HG03342 (cell line): ENCODE measurements around the gene DMGDH.
A peak's percentile ranks its signal among the peaks of the same experiment; 100 is the strongest.
"Not testable (repeated sequence)": the region's sequence is repeated elsewhere in the genome, so short reads cannot be mapped to it uniquely, and the experiment has no call there.

Experiments used
- ATAC-seq: cut with Tn5 transposase; IDR thresholded peaks from one replicate; pipeline ENCODE4 v1.9.1; 2021; ENCODE audit warnings: mild to moderate bottlenecking, moderate library complexity; ENCODE audit not compliant: unreplicated experiment

Gene DMGDH

DNA sequence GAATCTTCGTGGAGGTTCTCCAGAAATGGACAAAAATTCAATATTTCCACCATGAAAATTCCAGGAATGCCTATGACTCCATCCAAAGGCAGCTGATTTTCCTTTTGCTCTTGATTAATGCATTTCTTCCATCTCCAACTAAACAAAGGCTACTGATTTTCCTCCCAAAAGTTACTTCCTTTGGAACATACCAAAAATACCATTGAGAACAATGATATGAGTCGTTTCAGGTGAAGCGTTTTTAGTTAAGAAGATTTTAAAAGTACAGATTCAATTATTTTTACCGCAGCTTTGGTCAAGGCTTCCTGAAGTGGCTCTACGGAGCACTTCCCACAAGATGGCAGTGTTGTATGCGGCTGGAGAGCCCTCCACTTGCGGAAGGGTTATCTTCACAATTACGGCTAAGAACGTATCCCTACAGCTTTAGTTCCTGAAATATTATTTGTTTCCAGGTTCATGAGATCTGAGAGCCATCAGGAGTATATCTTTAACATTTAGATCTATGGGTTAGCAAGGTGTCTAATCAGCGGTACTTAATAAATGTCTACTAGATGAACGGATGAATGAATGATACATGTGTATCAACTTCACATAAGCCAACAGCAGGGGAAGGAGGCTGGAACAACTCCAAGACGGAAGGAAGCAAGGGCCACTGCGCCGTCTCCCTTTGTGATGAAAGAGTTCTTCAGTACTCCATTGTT is 48.5 kb downstream of the DMGDH start:
- ATAC-seq = no peak

DNA sequence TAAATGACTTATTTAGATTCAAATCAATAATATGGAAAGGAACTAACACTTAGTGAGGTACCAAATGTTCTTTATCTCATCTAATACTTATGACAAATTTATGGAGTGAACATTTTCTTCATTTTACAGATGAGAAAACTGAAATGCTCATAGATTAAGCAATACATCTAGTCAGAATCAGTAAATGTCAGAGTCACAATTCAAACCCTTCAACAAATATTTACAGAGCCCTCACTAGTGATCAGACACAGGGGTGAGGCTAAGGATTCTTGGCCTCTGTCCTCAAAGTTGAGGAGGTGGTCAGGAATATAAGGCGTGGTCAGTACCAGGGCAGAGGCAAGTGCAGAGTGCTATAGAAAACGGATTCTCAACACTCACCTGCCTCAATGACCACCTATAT is 54.8 kb downstream of the DMGDH start:
- no peak for ATAC-seq

DNA sequence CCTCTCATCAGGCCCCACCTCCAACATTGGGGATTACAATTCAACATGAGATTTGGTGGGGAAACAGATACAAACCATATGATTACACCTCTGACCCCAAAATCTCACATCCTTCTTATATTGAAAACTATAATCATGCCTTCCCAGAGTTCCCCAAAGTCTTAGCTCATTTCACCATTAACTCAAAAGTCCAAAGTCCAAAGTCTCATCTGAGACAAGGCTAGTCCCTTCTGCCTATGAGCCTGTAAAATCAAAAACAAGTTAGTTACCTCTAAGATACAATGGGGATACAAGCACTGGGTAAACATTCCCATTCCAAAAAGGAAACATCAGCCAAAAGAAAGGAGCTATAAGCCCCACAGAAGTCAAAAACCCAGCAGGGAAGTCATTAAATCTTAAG is 57.6 kb downstream of the DMGDH start:
- ATAC-seq = no peak

DNA sequence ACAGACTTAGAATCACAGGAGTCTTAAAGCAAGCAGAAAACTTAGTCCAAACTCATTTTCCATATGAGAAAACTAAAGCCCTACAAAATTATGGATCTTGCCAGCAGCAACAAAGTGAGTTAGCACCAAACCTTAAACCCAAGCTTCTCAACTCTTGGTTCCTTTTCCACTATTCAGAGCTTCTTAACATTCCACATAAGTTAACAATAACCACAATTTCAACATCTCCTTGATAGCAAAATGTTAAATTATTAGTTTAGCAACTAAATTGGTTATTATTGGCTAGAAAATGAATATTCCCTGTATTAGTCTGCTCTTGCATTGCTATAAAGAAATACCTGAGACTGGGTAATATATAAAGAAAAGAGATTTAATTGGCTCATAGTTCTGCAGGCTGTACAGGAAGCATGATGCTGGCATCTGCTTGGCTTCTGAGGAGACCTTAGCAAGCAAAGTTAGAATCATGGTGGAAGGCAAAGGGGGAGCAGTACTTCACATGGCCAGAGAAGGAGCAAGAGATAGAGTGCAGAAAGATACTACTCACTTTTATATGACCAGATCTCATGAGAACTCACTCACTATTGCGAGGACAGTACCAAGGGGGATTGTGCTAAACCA is 58.1 kb downstream of the DMGDH start:
- ATAC-seq = no peak

DNA sequence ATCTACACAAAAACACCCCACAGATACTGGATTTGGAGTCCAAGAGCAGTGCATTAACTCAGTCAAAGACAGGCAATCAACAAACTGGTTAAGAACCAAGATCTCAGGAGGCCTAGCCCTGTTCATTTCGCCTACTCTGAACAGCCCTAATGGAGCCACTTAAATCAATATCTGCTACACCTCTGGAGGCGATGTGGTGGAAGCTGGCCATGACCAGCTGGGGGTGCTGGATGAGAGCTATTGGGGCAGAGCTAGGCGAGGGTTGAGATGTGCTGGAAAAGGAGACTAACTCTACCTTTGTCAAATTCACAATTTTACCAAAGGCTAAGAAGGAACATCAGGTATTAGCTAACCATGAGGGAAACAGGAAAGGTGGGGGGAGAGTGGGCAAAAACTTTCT is 61.1 kb downstream of the DMGDH start:
- ATAC-seq = no peak

DNA sequence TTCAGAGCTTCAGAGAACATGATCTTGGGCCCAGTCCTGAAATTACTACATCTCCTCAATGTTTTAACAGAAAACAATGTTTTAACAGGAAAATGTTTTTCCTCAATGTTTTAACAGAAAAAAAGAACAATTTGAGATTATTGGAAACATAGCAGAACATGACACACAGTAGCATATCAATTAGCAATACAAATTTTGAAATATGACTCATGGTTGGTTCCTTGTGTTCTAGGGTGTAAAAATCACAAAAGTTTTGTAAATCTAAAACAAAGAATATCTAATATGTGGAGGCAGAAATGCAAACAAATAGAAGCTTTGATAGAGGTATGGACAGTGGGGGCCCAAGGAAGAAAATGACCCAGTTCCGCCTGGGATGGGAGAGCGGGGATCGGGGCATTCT is 61.6 kb downstream of the DMGDH start:
- no peak for ATAC-seq

DNA sequence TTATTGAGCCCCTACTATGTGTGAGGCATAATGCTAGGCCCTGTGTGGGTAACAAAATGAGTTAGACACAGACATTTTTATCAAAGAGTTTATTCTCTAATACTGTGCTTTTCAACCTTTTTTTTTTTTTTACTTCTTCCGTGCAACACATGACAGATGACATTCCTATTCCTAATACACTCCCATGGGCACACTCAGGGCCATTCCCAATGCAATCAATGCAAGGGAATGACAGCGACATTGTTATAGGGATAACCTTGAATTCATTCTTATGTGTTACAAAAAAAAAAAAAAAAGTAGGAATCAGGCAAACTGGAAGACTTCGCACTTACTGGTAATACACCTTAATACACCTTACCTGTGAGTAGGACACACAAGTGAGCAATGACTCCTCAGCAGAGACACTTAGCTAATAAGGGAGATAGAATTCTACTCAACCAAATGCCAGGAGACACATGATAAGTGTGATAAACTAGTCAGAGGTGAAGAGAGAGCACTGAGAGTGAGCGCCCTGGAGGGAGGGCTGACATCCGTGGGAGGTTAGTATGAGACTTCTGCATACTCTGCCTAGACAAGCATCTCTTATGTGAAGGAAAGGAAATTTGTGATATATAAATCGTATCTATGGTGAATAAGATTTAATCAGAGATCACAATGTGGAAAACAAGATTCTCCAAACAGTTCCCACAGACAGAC is 63.4 kb downstream of the DMGDH start:
- ATAC-seq = no peak

DNA sequence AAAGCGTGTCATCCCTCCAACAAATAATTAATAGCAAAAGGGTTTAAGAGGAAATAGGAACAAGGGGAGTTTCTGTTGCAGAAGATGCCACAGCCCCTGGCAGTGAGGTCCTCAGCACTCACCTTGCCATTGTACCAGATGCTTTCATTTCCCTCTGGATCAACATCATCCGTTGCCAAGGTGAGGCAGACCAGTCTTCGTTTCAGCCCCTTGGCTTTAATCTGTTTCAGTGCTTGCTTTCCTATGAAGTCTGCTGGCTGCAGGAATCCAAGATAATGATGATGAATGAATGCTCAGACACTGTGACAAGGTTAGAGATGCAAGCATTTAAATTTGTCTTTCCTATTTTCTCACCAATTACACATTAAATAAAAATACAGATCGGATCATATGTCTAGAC is 64.3 kb downstream of the DMGDH start:
- ATAC-seq = no peak

DNA sequence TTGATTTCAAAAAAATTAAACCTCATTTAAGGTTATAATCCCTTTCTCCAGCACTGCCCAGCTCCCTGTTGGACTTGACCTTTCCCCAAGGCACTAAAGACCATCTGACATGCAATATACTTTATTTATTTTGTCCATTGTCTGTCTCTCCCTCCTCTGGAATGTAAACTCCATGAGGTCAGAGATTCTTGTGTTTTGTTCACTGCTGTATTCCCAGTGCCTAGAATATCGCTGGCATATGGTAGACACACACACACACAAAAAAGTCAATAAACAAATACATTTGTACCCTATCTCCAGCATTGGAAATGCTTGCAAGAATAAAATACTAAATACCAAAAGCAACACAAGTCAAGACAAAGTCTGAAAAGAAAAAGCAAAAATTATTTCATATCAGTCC is 67.1 kb downstream of the DMGDH start:
- no peak for ATAC-seq

DNA sequence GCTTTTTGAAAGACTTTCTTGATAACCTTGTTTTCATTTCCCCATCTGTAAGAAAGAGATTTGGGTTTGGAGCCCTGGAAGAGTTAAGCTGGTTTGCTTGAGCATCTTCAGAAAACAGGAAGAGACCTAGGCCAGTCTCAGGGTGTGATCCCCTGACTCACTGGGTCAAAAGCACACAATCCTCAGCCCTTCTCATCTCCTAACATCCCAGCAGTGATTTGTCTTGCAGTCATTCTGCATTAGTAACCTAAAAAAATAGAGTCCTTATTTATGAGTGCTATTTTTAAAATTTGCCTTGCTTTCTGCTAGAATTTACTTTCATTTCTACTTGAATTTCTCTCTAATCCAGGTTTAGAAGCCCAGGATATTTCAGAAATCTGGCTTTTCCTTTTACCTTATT is 68.0 kb downstream of the DMGDH start:
- no peak for ATAC-seq

DNA sequence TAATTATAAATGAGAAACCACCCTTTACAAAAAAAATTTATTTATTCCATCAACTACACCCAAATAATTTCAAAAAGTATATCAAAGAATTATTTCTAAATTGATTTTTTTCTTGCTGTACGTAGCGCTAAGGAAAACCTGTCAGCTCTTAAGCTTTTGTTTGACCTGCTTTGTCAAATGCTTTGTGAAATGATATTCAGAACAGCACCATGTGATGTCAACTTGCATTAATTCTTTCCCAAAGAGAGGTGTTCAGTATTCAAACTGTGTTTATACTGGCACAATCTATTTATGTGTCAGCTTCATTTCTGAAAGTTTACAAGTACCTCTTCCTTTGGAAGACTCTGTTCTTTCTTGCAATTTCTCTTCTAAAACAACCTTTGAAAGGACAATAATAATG is 72.4 kb downstream of the DMGDH start:
- ATAC-seq = no peak

DNA sequence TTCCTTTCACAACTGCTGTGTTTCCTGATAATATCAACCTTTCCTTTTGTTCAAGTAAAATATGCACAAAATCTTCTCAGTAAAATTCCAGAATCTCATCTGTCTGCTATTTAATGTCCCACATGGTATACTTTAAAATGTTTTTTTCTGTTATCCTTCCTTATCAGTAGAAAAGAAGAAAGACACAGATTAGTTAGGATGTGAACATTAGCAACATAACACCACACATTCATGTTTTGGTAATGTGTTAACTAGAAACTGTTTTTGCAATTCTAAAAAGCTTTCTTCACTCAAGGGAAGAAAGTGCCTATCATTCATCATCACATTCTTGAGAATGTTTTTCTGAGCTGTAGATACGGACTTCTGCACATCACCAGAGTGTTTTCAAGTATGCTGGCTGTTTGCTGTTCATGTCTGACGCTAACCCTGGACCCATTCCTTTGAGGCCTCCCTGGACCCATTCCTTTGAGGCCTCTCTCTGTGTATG is 73.9 kb downstream of the DMGDH start:
- no peak for ATAC-seq

DNA sequence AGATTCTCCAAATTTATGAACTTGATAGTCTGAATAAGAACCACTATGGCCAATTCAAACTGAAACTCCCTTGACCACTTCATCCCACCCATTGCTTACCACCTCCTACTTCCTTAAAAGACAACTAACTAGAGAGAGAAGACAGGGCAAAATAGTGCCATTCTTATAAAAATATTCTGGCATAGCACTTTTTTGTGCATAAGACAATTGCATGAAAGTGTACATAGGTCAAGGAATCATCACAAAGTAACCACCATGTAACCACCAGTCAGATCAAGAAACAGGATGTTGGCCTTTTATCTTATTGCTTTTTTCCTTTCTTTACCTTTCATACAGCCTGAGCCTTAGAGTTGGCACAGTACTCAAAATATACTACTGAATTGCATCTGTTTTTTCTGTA is 76.3 kb downstream of the DMGDH start:
- ATAC-seq = no peak

DNA sequence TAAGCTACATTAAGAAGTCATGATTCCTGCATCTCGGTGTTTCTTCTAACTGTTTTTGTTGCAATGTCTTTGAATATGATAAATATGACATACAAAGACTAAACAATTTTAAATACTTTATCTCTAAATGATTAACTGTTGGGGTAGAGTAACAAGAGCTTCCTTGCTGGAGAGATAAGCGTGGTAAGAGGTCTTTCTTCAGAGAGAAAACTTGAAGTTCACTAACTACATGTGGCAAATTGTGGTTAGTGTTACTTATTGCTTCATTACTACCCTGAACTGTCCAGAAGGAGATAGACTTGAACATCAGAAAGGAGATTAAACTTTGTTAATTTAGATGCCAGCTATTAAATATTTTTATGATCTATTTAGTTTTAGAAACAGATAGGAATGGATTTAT is 77.3 kb downstream of the DMGDH start:
- no peak for ATAC-seq

DNA sequence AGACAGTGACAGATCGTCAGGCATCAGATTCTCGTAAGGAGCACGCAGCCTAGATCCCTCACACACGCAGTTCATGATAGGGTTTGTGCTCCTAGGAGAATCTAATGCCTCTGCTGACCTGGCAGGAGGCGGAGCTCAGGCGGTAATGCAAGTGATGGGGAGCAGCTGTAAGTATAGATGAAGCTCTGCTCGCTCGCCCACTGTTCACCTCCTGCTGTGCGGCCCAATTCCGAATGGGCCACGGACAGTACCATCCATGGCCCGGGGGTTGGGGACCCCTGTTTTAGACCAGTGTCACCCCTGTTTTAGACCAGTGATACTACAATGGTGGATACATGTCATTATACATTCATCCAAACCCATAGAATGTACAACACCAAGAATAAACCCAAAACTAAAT is 80.4 kb downstream of the DMGDH start:
- ATAC-seq = no peak

DNA sequence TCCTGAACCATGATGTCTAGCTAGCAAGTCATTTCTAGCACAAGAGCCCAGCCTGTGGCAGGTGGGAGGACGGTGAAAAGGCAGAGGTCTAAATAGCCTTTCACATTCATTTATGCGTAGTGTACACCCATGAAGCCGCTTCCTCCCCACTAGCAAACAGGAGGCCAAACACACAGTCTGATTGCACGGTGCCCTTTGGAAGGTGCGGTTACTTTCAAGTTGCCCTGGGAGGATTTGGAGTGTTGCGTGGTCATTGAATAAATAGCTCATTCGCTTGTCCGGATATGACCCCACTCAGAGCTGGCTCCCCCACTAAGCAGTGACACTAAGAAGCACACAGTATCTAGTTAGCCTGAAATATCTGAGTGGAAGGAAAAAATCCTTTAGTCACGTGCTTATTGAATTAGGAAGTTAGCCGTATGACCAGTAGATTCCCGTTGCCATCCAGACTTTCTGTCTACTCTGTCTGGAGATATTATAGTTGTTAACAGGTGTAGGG is 83.7 kb downstream of the DMGDH start:
- ATAC-seq = peak; percentile 57

DNA sequence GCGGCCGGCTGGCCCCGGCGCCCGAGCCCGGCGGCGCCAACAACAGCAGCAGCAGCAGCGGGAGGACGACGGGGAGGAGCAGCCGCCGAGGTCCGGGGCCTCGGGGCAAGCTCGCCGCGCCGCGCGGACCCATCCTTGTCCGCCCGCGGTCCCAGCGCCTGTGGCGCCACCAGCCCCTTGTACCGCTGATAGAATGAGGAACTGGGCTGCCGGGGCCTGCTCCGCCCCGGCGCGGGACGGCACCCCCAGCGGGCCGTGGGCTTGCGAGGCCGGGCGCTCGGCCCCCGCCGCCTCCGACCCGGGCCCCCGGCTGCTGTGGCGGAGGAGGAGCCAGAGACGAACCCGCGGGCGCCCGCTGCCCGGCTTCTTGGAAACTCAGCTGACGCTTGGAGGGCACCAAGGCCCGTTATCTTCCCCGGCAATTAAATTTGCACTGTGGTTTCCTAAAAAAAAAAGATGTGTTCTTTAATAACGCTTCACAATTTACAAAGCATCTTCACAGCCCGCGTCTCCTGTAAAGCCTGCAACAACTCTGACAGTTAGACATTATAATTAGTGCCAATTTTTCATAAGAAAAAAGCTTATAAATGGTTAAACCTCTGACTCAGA is 84.3 kb downstream of the DMGDH start, which contains the start of gene ARSB:
Gene ARSB (minus strand): TSS at position 195 of the 609 bp plus-strand sequence. CDS start 62 bp downstream, at position 133.
- ATAC-seq = peak; percentile 46

DNA sequence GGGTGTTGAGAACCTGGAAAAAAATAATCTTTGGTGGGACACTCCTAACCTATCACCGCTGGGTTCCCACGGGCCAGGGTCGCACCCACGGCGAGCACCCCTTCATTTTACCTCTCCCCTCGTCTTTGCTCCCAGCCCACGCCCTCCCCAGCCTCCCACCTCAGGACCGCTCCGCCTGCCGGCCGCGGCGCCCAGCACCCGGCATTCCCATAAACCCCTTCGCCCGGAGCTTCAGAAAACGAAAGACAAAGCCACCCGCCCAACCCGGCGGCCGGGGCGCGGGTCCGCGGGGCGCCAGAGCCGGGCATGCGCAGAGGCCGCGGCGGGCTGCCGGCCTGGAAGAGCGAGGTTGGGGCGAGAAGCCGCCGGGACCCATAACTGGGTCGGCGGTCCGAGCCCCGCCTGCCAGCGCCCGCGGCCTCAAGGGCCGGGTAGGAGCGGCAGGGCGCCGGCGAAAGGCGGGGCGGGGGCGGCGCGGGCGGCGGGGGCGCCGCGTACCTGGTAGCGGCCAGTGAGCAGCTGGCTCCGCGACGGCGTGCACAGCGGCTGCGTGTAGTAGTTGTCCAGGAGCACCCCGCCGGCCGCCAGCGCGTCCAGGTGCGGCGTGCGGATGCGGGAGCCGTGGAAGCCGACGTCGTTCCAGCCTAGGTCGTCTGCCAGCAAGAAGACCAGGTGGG is 84.9 kb downstream of the DMGDH start:
- peak; percentile 48 for ATAC-seq

DNA sequence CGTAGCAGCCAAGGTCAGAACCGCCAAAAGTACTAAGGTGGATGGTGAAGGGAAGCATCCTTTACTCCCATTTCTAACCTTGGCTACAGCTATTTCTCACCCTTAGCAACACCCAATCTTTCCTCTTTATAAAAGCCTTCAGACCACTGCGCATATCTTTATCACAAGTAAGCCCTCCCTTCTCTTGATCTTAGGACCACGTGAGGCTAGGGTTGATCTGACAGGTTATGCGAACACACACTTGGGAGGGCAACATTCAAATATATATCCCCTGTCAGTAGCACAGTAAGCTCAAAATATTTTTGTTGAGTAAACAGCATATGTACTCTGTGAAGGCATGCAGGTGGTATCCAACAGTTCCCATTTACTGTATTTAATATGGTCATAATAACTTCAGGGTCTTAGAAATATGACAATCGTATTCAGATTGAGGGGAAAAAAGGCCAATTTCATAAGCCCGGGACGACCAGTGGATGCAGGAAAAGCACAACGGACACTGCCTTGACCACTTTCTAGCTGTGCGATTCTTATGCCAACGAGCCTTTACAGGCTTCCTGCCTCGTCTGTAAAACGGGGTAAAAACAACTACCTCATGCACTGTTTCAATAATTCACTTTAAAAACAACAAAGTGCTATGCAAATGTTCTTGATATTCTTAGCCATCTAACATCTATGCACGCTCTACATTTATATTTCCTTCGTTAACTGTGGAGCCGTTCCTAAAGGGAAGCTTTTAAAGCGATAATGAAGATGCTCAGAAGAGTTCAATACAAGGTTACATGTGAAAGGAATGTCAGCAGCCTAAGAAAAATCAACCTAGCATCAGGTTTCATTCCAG is 85.7 kb downstream of the DMGDH start:
- ATAC-seq = no peak

DNA sequence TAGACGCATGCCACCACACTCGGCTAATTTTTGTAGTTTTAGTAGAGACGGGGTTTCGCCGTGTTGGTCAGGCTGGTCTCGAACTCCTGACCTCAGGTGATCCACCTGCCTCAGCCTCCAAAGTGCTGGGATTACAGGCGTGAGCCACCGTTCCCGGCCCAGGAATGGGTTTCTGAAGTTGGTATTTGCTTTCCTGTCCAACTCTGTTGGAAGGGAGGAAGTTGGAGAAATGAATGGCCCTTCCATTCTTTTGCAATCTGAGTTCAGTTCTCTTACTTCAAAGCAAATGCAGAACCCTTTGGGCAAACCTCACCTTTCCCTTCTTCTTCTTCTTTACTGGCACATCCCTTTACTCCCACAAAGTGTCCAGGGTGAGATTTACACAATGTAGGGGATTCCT is 86.3 kb downstream of the DMGDH start:
- ATAC-seq = not testable (repeated sequence)
